K562 (cell line): ENCODE results near the gene MECR. TPM values are rescaled to one million over a fixed set of nuclear protein-coding genes. Genes with fewer than 3 reads are reported as not detected.
A peak's percentile ranks its signal among the peaks of the same experiment; 100 is the strongest.

Experiments used
- ATAC-seq: fragments of 200-7000 bp; cut with Tn5 transposase; 3 replicates; pipeline ENCODE4 v1.9.1; 2020; ENCODE audit warnings: moderate library complexity
- BruUV-seq: library from RNA; stranded (reverse); fragments of 400-500 nt; replicated peaks from 2 replicates; lab custom pipeline; 2021; lab: Mats Ljungman, UMichigan
- CTCF ChIA-PET: fragments of 300-600 bp; formaldehyde crosslinking; extraction: SDS; loops from one replicate; lab custom pipeline; 2021; ENCODE audit warnings: low intra/inter-chr PET ratio; lab: Yijun Ruan, JAX
- POLR2A ChIA-PET: fragments of 300-600, 350-650 bp; sonication (Branson Sonifier 250); formaldehyde crosslinking; extraction: SDS; loops from one replicate; lab custom pipeline; 2021; ENCODE audit warnings: antibody characterized with exemption, inconsistent platforms; lab: Yijun Ruan, JAX
- DNase-seq, 4 experiments: peaks; one replicate each; pipeline versions ENCODE4 v3.0.0 to v3.0.0-alpha.2; 2011 to 2018; ENCODE audit warnings: low spot score in 3 of 4, mixed read lengths in 3 of 4; ENCODE audit errors: extremely low read depth in 1 of 4
- FAIRE-seq: peaks from 2 replicates; lab custom pipeline; 2011; peaks lifted over from hg19 to GRCh38; lab: Jason Lieb, UNC
- H2AFZ ChIP-seq: 2 replicates; pipeline ENCODE4 v1.6.0; 2011; ENCODE audit warnings: low read depth, low read length, control low read depth, inconsistent platforms
- H3K27ac ChIP-seq: fragments of 200-600 bp; 3 replicates; pipeline ENCODE4 v1.8.0; 2011; ENCODE audit warnings: low read depth, mild to moderate bottlenecking, control low read depth, inconsistent platforms, low read length, moderate library complexity, mixed read lengths; ENCODE audit errors: extremely low read depth
- H3K27me3 ChIP-seq, 2 experiments: fragments of 300-600 bp in 1 of 2; 2 replicates in 1 of 2; 3 replicates in 1 of 2; pipeline versions ENCODE4 v1.6.0 to v1.8.0; 2011; ENCODE audit warnings: inconsistent platforms in 2 of 2, low read length in 2 of 2, mild to moderate bottlenecking in 1 of 2, mixed read lengths in 1 of 2, moderate library complexity in 1 of 2; ENCODE audit not compliant: control insufficient read depth in 2 of 2, insufficient read depth in 2 of 2
- H3K36me3 ChIP-seq: fragments of 300-600 bp; 3 replicates; pipeline ENCODE4 v1.8.0; 2011; ENCODE audit warnings: mild to moderate bottlenecking, low read length, inconsistent platforms; ENCODE audit not compliant: control insufficient read depth, insufficient read depth
- H3K4me1 ChIP-seq, 2 experiments: fragments of 200-600 bp in 1 of 2; replicated peaks in 1 of 2; 2 replicates in 1 of 2; 3 replicates in 1 of 2; pipeline versions ENCODE4 v1.5.1 to v1.8.0; 2011; ENCODE audit warnings: inconsistent platforms in 2 of 2, low read length in 2 of 2, mild to moderate bottlenecking in 1 of 2, mixed read lengths in 1 of 2, moderate library complexity in 1 of 2; ENCODE audit not compliant: control insufficient read depth in 2 of 2, insufficient read depth in 2 of 2
- H3K4me2 ChIP-seq: 2 replicates; pipeline ENCODE4 v1.6.1; 2011; ENCODE audit warnings: low read length, control low read depth, inconsistent platforms, mixed read lengths; ENCODE audit not compliant: insufficient read depth
- H3K4me3 ChIP-seq: fragments of 200-600 bp; sonication (generic), shearing (Covaris generic); 2 replicates; pipeline ENCODE4 v1.5.1; 2016; ENCODE audit warnings: control low read depth, inconsistent platforms
- H3K79me2 ChIP-seq: fragments of 200-600 bp; 3 replicates; pipeline ENCODE4 v1.8.0; 2011; ENCODE audit warnings: low read length, inconsistent platforms; ENCODE audit not compliant: control insufficient read depth, insufficient read depth
- H3K9ac ChIP-seq, 2 experiments: 2 replicates each; pipeline versions ENCODE4 v1.6.0 to v1.6.1; 2011; ENCODE audit warnings: low read depth in 2 of 2, low read length in 2 of 2, control low read depth in 1 of 2, inconsistent platforms in 1 of 2, mild to moderate bottlenecking in 1 of 2, mixed read lengths in 1 of 2; ENCODE audit not compliant: insufficient read depth in 1 of 2
- H3K9me1 ChIP-seq: one replicate; pipeline ENCODE4 v1.6.0; 2011; ENCODE audit warnings: inconsistent platforms, mild to moderate bottlenecking, low read length, moderate library complexity; ENCODE audit not compliant: control insufficient read depth, insufficient read depth
- H3K9me3 ChIP-seq: replicated peaks from 2 replicates; pipeline ENCODE4 v1.5.1; 2011; ENCODE audit warnings: low read depth, low read length, inconsistent platforms; ENCODE audit not compliant: control insufficient read depth, insufficient read depth
- H4K20me1 ChIP-seq: replicated peaks from 2 replicates; pipeline ENCODE4 v1.6.1; 2011; ENCODE audit warnings: low read length, inconsistent platforms, mixed read lengths; ENCODE audit not compliant: control insufficient read depth, insufficient read depth
- ARHGAP35 ChIP-seq: fragments of 450-650 bp; IDR thresholded peaks from 2 replicates; pipeline ENCODE4 v1.6.1; 2018; ENCODE audit not compliant: partially characterized antibody
- ATF2 ChIP-seq: sonication (generic); formaldehyde crosslinking; IDR thresholded peaks from 2 replicates; pipeline ENCODE4 v1.8.1; 2022; ENCODE audit warnings: missing genetic modification reagents
- FOXA1 ChIP-seq: fragments of 450-650 bp; IDR thresholded peaks from 2 replicates; pipeline ENCODE4 v1.6.1; 2016; ENCODE audit warnings: mild to moderate bottlenecking, borderline replicate concordance
- NFE2 ChIP-seq: IDR thresholded peaks from 2 replicates; pipeline ENCODE4 v1.6.1; 2014; ENCODE audit warnings: antibody characterized with exemption, low read depth
- PHF21A ChIP-seq: fragments of 450-650 bp; IDR thresholded peaks from 2 replicates; pipeline ENCODE4 v1.6.1; 2017; ENCODE audit warnings: low read depth, borderline replicate concordance
- PRPF4 ChIP-seq: fragments of 200-400 bp; formaldehyde crosslinking; IDR thresholded peaks from one replicate; pipeline ENCODE4 v1.6.1; 2017; ENCODE audit warnings: low read length, low read depth, mild to moderate bottlenecking; ENCODE audit not compliant: insufficient read depth, poor library complexity, severe bottlenecking
- SMAD4 ChIP-seq: fragments of 250-450 bp; sonication (Bioruptor Pico); conservative IDR thresholded peaks from 2 replicates; pipeline ENCODE4 v1.8.0; 2021; ENCODE audit warnings: inconsistent platforms, mild to moderate bottlenecking, moderate library complexity
- ZBTB40 ChIP-seq, 2 experiments: fragments of 450-650 bp in 1 of 2; sonication (generic) in 1 of 2; formaldehyde crosslinking in 1 of 2; IDR thresholded peaks; 2 replicates each; pipeline versions ENCODE4 v1.7.1 to v1.9.0; 2016 to 2022; ENCODE audit warnings: inconsistent platforms in 1 of 2, mild to moderate bottlenecking in 1 of 2, missing genetic modification reagents in 1 of 2
- ZNF263 ChIP-seq: sonication (generic); formaldehyde crosslinking; IDR thresholded peaks from 2 replicates; pipeline ENCODE4 v1.8.0; 2022; ENCODE audit warnings: mild to moderate bottlenecking, missing genetic modification reagents, borderline replicate concordance
- ZNF431 ChIP-seq: sonication (generic); formaldehyde crosslinking; IDR thresholded peaks from 2 replicates; pipeline ENCODE4 v1.8.0; 2022; ENCODE audit warnings: mild to moderate bottlenecking, missing genetic modification reagents
- WGBS: fragments of 100-300 bp; shearing (Covaris generic); methylation state at CpG from one replicate; pipeline ENCODE4 v1.1.6; 2016; ENCODE audit warnings: low coverage, mixed read lengths; ENCODE audit not compliant: insufficient coverage; ENCODE audit errors: missing lambda C conversion rate; 5-methylcytosine and 5-hydroxymethylcytosine counted together
- in situ Hi-C: fragments of 300-500 bp; cut with MboI; formaldehyde crosslinking; loops from 4 replicates; pipeline ENCODE4 v1.15.0; 2018; ENCODE audit warnings: inconsistent platforms, mixed read lengths
- intact Hi-C: fragments of 100-400 bp; cut with micrococcal nuclease; formaldehyde crosslinking; loops from 2 replicates; pipeline ENCODE4 v1.14.2; 2022
- polyA plus RNA-seq, 8 experiments: library from polyadenylated mRNA; depleted of rRNA in 4 of 8; stranded (reverse) in 5 of 8; unstranded in 3 of 8; fragments of >200 nt; fragmentation: Nextera tagmentation in 2 of 8; fragmentation: Illumina TruSeq in 1 of 8; extraction: Ambion mirVana in 2 of 8; extraction: Trizol in 1 of 8; gene quantifications; 2 replicates each; pipeline versions ENCODE4 v1.2.1 to v1.2.3, GENCODE V29; 2011 to 2014; ENCODE audit warnings: inconsistent platforms in 1 of 8, missing spikeins in 1 of 8
- total RNA-seq, 7 experiments: library from RNA; depleted of rRNA in 6 of 7; stranded (reverse); fragments of >200 nt in 6 of 7; fragmentation: Illumina TruSeq in 2 of 7; extraction: Trizol in 2 of 7; gene quantifications; 2 replicates each; pipeline versions ENCODE4 v1.2.1 to v1.2.3, GENCODE V29; 2011 to 2021; ENCODE audit warnings: low replicate concordance in 1 of 7

Gene MECR
- total and polyA plus RNA-seq, 9 of the 15 experiments (the other 6 are each of a cell fraction or from before 2014, with no cell fraction given) = 10.4 to 58.6 (median 42.9) TPM

- ChIA-PET POLR2A (no interaction called here), CTCF (interaction anchor here (0.6 to 0.7 kb wide), 2 partner anchors 69 to 76 kb away, joined by 3 to 4 read pairs; no protein-coding TSS in a partner anchor)
- peak overlapping the region; percentile 39 to 60; a peak in 3 of 4 replicates for H3K9ac ChIP-seq
- H3K36me3 ChIP-seq = no peaks in the 10 kb centered on the region
- WGBS = 28% methylated on average over 63 of the region's 79 CpGs
- peak overlapping the region; percentile 87 for H2AFZ ChIP-seq
- no peaks in the 10 kb centered on the region for H3K79me2 ChIP-seq
- peak overlapping the region; percentile 79 for H3K4me2 ChIP-seq
- H3K4me3 ChIP-seq = no peak overlapping the region
- no peaks in the 10 kb centered on the region for H3K9me3 ChIP-seq
- H3K4me1 ChIP-seq = peaks cover 2 to 27% of the 10 kb centered on the region in 2 experiments; a peak in 3 of 5 replicates
- in situ Hi-C loops (loop anchor here (5.0 to 10.0 kb wide), 3 partner anchors 468 to 868 kb away; no protein-coding TSS in a partner anchor), intact Hi-C loops (loop anchor here (5.0 to 10.0 kb wide), 3 partner anchors 80 to 1538 kb away; no protein-coding TSS in a partner anchor)
- H3K27ac ChIP-seq = no peak overlapping the region
- ATAC-seq (no peak), DNase-seq (peak in 2 of 4 experiments; percentile 52 to 53), FAIRE-seq (no peak)
- H4K20me1 ChIP-seq = peaks cover 6% of the 10 kb centered on the region
- TSS peak; percentile 86 for BruUV-seq
- H3K9me1 ChIP-seq = no peaks in the 10 kb centered on the region
- peaks cover 23 to 30% of the 10 kb centered on the region in 2 experiments; a peak in 4 of 5 replicates for H3K27me3 ChIP-seq
- TF ChIP-seq SMAD4 (CRISPR knock-in tag) (no peak), PRPF4 (no peak), ATF2 (CRISPR knock-in tag) (no peak), ARHGAP35 (peak; percentile 2), ZNF431 (CRISPR knock-in tag) (no peak), NFE2 (no peak), ZBTB40 (IDR thresholded peaks at IDR 0.05) (0 out of 2 replicates have a peak, but pooled peaks have one; percentile 32), ZBTB40 (CRISPR knock-in tag; IDR thresholded peaks at IDR 0.05) (no peak; the same call in 1 of the 2 replicates), ZNF263 (CRISPR knock-in tag) (no peak), PHF21A (0 out of 2 replicates have a peak, but pooled peaks have one; percentile 39), FOXA1 (no peak)
Observed at GRCh38 chr1:29237129-29237821, 6.5 kb upstream of the MECR start.
